IMR-90 (cell line): Measurements from ENCODE around the gene COQ8A. TPM values are rescaled to one million over a fixed set of nuclear protein-coding genes. Genes with fewer than 3 reads are reported as not detected.

Experiments used
- ATAC-seq: fragments of 200-7000 bp; cut with Tn5 transposase; 2 replicates; pipeline ENCODE4 v1.9.1; 2020; ENCODE audit warnings: low read depth, mild to moderate bottlenecking, moderate library complexity
- BruUV-seq: library from RNA; stranded (reverse); fragments of 400-500 nt; replicated peaks from 2 replicates; lab custom pipeline; 2021; lab: Mats Ljungman, UMichigan
- CTCF ChIA-PET: fragments of 300-600 bp; formaldehyde crosslinking; extraction: SDS; loops from one replicate; lab custom pipeline; 2021; ENCODE audit warnings: antibody characterized with exemption; lab: Yijun Ruan, JAX
- POLR2A ChIA-PET: fragments of 300-600 bp; sonication (Branson Sonifier 250); formaldehyde crosslinking; loops from one replicate; lab custom pipeline; 2022; ENCODE audit warnings: antibody characterized with exemption; ENCODE audit not compliant: unreplicated experiment; lab: Charles Lee
- DNase-seq: peaks from one replicate; pipeline ENCODE4 v3.0.0; 2013
- H2AFZ ChIP-seq: replicated peaks from 2 replicates; pipeline ENCODE3; 2013; ENCODE audit warnings: low read length, mild to moderate bottlenecking; ENCODE audit not compliant: poor library complexity
- H2AK5ac ChIP-seq: 2 replicates; pipeline ENCODE4 v1.6.1; 2013; ENCODE audit warnings: low read depth, low read length, inconsistent platforms
- H2AK9ac ChIP-seq: replicated peaks from 2 replicates; pipeline ENCODE3; 2013; ENCODE audit warnings: mild to moderate bottlenecking, low read depth, low read length, moderate library complexity; ENCODE audit not compliant: poor library complexity
- H2BK120ac ChIP-seq: 2 replicates; pipeline ENCODE4 v1.6.1; 2013; ENCODE audit warnings: low read depth, low read length, inconsistent platforms
- H2BK15ac ChIP-seq: 3 replicates; pipeline ENCODE4 v1.6.1; 2013; ENCODE audit warnings: low read depth, low read length, inconsistent platforms
- H2BK20ac ChIP-seq: 2 replicates; pipeline ENCODE4 v1.6.1; 2013; ENCODE audit warnings: low read depth, mild to moderate bottlenecking, inconsistent platforms, low read length, moderate library complexity
- H2BK5ac ChIP-seq: 2 replicates; pipeline ENCODE4 v1.6.1; 2013; ENCODE audit warnings: mild to moderate bottlenecking, low read depth, low read length, inconsistent platforms; ENCODE audit not compliant: poor library complexity, severe bottlenecking
- H3K14ac ChIP-seq: replicated peaks from 2 replicates; pipeline ENCODE4 v1.6.1; 2013; ENCODE audit warnings: low read depth, low read length, inconsistent platforms
- H3K18ac ChIP-seq: 2 replicates; pipeline ENCODE4 v1.6.1; 2013; ENCODE audit warnings: low read depth, low read length, control low read depth
- H3K23ac ChIP-seq: 2 replicates; pipeline ENCODE4 v1.6.1; 2013; ENCODE audit warnings: low read depth, low read length, inconsistent platforms
- H3K27ac ChIP-seq: 2 replicates; pipeline ENCODE4 v1.5.1; 2013; ENCODE audit warnings: mild to moderate bottlenecking, control low read depth, low read length; ENCODE audit not compliant: insufficient read depth
- H3K27me3 ChIP-seq: 2 replicates; pipeline ENCODE4 v1.6.1; 2013; ENCODE audit warnings: low read length; ENCODE audit not compliant: control insufficient read depth, insufficient read depth
- H3K36me3 ChIP-seq: 2 replicates; pipeline ENCODE4 v1.6.1; 2013; ENCODE audit warnings: low read length, mixed read lengths; ENCODE audit not compliant: control insufficient read depth, insufficient read depth
- H3K4ac ChIP-seq: 2 replicates; pipeline ENCODE4 v1.6.1; 2013; ENCODE audit warnings: low read depth, low read length, inconsistent platforms
- H3K4me1 ChIP-seq: 2 replicates; pipeline ENCODE4 v1.6.1; 2013; ENCODE audit warnings: low read length, mixed read lengths; ENCODE audit not compliant: control insufficient read depth, insufficient read depth
- H3K4me2 ChIP-seq: 2 replicates; pipeline ENCODE4 v1.6.1; 2013; ENCODE audit warnings: low read depth, mild to moderate bottlenecking, control low read depth, low read length, moderate library complexity
- H3K4me3 ChIP-seq: 2 replicates; pipeline ENCODE4 v1.5.1; 2013; ENCODE audit warnings: low read depth, mild to moderate bottlenecking, control low read depth, low read length, moderate library complexity; ENCODE audit not compliant: insufficient read depth
- H3K56ac ChIP-seq: 2 replicates; pipeline ENCODE4 v1.6.1; 2013; ENCODE audit warnings: low read length, inconsistent platforms; ENCODE audit not compliant: insufficient read depth; ENCODE audit errors: extremely low read depth
- H3K79me1 ChIP-seq, 2 experiments: 2 replicates each; pipeline ENCODE4 v1.6.1; 2013; ENCODE audit warnings: low read length in 2 of 2, inconsistent platforms in 1 of 2, low read depth in 1 of 2
- H3K9ac ChIP-seq: 2 replicates; pipeline ENCODE4 v1.6.1; 2013; ENCODE audit warnings: low read depth, low read length, control low read depth
- H3K9me1 ChIP-seq: 2 replicates; pipeline ENCODE4 v1.6.1; 2013; ENCODE audit warnings: low read length, inconsistent platforms; ENCODE audit not compliant: insufficient read depth
- H3K9me3 ChIP-seq: 2 replicates; pipeline ENCODE4 v1.6.1; 2013; ENCODE audit warnings: low read length; ENCODE audit not compliant: control insufficient read depth, insufficient read depth
- H4K20me1 ChIP-seq: 2 replicates; pipeline ENCODE4 v1.6.1; 2013; ENCODE audit warnings: low read length, inconsistent platforms; ENCODE audit not compliant: insufficient read depth
- H4K5ac ChIP-seq: 2 replicates; pipeline ENCODE4 v1.6.1; 2013; ENCODE audit warnings: mild to moderate bottlenecking, low read depth, low read length, control low read depth
- H4K8ac ChIP-seq, 2 experiments: 2 replicates each; pipeline ENCODE4 v1.6.1; 2013; ENCODE audit warnings: low read depth in 2 of 2, low read length in 2 of 2, control low read depth in 1 of 2, inconsistent platforms in 1 of 2
- H4K91ac ChIP-seq: 2 replicates; pipeline ENCODE4 v1.6.1; 2013; ENCODE audit warnings: low read depth, low read length, inconsistent platforms; ENCODE audit not compliant: insufficient read depth
- BHLHE40 ChIP-seq: fragments of 150-350 bp; IDR thresholded peaks from 2 replicates; pipeline ENCODE4 v1.6.1; 2016; ENCODE audit warnings: mild to moderate bottlenecking, low read depth, low read length
- CEBPB ChIP-seq: IDR thresholded peaks from 2 replicates; pipeline ENCODE4 v1.6.1; 2012; ENCODE audit warnings: low read depth, low read length, improper control_type of control experiment
- CTCF ChIP-seq: conservative IDR thresholded peaks from 2 replicates; pipeline ENCODE4 v1.5.1; 2012; ENCODE audit warnings: mild to moderate bottlenecking, low read depth, low read length, improper control_type of control experiment
- ELK1 ChIP-seq: fragments of 150-350 bp; IDR thresholded peaks from 2 replicates; pipeline ENCODE4 v1.6.1; 2016; ENCODE audit warnings: low read depth, mild to moderate bottlenecking, low read length, moderate library complexity, borderline replicate concordance
- FOS ChIP-seq: fragments of 150-350 bp; IDR thresholded peaks from 2 replicates; pipeline ENCODE4 v1.6.1; 2016; ENCODE audit warnings: low read depth, low read length
- MAFK ChIP-seq: IDR thresholded peaks from 2 replicates; pipeline ENCODE4 v1.6.1; 2012; ENCODE audit warnings: low read depth, low read length, improper control_type of control experiment
- MAZ ChIP-seq: IDR thresholded peaks from 2 replicates; pipeline ENCODE4 v1.6.1; 2012; ENCODE audit warnings: low read depth, mild to moderate bottlenecking, low read length, improper control_type of control experiment, moderate library complexity, borderline replicate concordance
- MXI1 ChIP-seq: IDR thresholded peaks from 2 replicates; pipeline ENCODE4 v1.6.1; 2012; ENCODE audit warnings: low read depth, mild to moderate bottlenecking, low read length, moderate library complexity, borderline replicate concordance
- NFE2L2 ChIP-seq: fragments of 150-350 bp; IDR thresholded peaks from 2 replicates; pipeline ENCODE4 v1.6.1; 2016; ENCODE audit warnings: low read depth, mild to moderate bottlenecking, low read length
- POLR2A ChIP-seq: IDR thresholded peaks from 2 replicates; pipeline ENCODE4 v1.6.1; 2012; ENCODE audit warnings: mild to moderate bottlenecking, low read depth, low read length
- RAD21 ChIP-seq: IDR thresholded peaks from 2 replicates; pipeline ENCODE4 v1.6.1; 2012; ENCODE audit warnings: low read length, improper control_type of control experiment
- RCOR1 ChIP-seq: IDR thresholded peaks from 2 replicates; pipeline ENCODE4 v1.6.1; 2012; ENCODE audit warnings: mild to moderate bottlenecking, low read length, improper control_type of control experiment; ENCODE audit not compliant: insufficient replicate concordance
- RFX5 ChIP-seq: IDR thresholded peaks from 2 replicates; pipeline ENCODE4 v1.8.0; 2012; ENCODE audit warnings: low read depth, mild to moderate bottlenecking, low read length, moderate library complexity
- SMC3 ChIP-seq: fragments of 150-350 bp; IDR thresholded peaks from 2 replicates; pipeline ENCODE4 v1.6.1; 2016; ENCODE audit warnings: low read depth, mild to moderate bottlenecking, antibody characterized with exemption, low read length, moderate library complexity
- USF2 ChIP-seq: fragments of 150-350 bp; IDR thresholded peaks from 2 replicates; pipeline ENCODE4 v1.6.1; 2017; ENCODE audit warnings: mild to moderate bottlenecking, antibody characterized with exemption, low read length, low read depth
- WGBS, 2 experiments: methylation state at CpG; one replicate each; pipeline versions ENCODE4 v1.1.5 to v1.1.7; 2013; ENCODE audit warnings: missing lambda C conversion rate in 2 of 2; ENCODE audit not compliant: insufficient read length in 1 of 2; ENCODE audit errors: extremely low coverage in 2 of 2; 5-methylcytosine and 5-hydroxymethylcytosine counted together
- dilution Hi-C: fragments of 300-500 bp; cut with HindIII; formaldehyde crosslinking; loops from one replicate; pipeline ENCODE4 v1.14.3; 2018; ENCODE audit warnings: low sequenced_read_pairs; ENCODE audit not compliant: unreplicated experiment
- in situ Hi-C: fragments of 300-500 bp; cut with MboI; formaldehyde crosslinking; loops from 3 replicates; pipeline ENCODE4 v1.14.3; 2019; ENCODE audit warnings: low sequenced_read_pairs, inconsistent platforms, mixed read lengths
- intact Hi-C: fragments of 100-400 bp; cut with micrococcal nuclease; formaldehyde crosslinking; loops from 2 replicates; pipeline ENCODE4 v1.10.0; 2022
- polyA plus RNA-seq, 3 experiments: library from polyadenylated mRNA; depleted of rRNA; stranded (reverse); fragments of >200 nt; gene quantifications; 2 replicates each; pipeline ENCODE4 v1.2.3, GENCODE V29; 2012; ENCODE audit warnings: low replicate concordance in 1 of 3
- total RNA-seq: library from RNA; depleted of rRNA; stranded (reverse); fragments of >200 nt; gene quantifications from 2 replicates; pipeline ENCODE4 v1.2.3, GENCODE V29; 2012

The COQ8A gene
- total and polyA plus RNA-seq, 2 of the 4 experiments (the other 2 are of a cell fraction), result 3.8 to 6.1 TPM

- no TSS peak for BruUV-seq
- DNase-seq, result no peak
- H3K4me3 ChIP-seq, result no peak overlapping the region
- no peak overlapping the region for H3K27ac ChIP-seq
- H3K4me2 ChIP-seq, result no peak overlapping the region
- H3K14ac ChIP-seq, result no peak overlapping the region
- H3K9me1 ChIP-seq, result no peaks in the 10 kb centered on the region
- peaks cover 1% of the 10 kb centered on the region; the same call in 1 of the 2 replicates for H3K36me3 ChIP-seq
- intact Hi-C loops (loop anchor here (10.0 kb wide), 1 partner anchor 60 kb away; no protein-coding TSS in a partner anchor), dilution Hi-C loops (no loop called here), in situ Hi-C loops (no loop called here)
- H3K27me3 ChIP-seq, result no peaks in the 10 kb centered on the region
- no peak overlapping the region for H2AFZ ChIP-seq
- no peak overlapping the region for H4K91ac ChIP-seq
- no peak overlapping the region for H2BK20ac ChIP-seq
- no peak overlapping the region for H4K8ac ChIP-seq
- H2AK5ac ChIP-seq, result no peak overlapping the region
- H2BK15ac ChIP-seq, result no peak overlapping the region
- no peak overlapping the region for H3K18ac ChIP-seq
- no peak overlapping the region for H3K23ac ChIP-seq
- H3K9ac ChIP-seq, result no peak overlapping the region
- H3K56ac ChIP-seq, result no peak overlapping the region
- H3K4ac ChIP-seq, result no peak overlapping the region
- H4K5ac ChIP-seq, result no peak overlapping the region
- H4K20me1 ChIP-seq, result no peaks in the 10 kb centered on the region
- no peak overlapping the region for H2AK9ac ChIP-seq
- H3K4me1 ChIP-seq, result no peaks in the 10 kb centered on the region
- no peak overlapping the region for H2BK120ac ChIP-seq
- ATAC-seq, result no peak
- H2BK5ac ChIP-seq, result no peak overlapping the region
- POLR2A ChIA-PET, result no interaction called here
- CTCF ChIA-PET, result no interaction called here
- 0 out of 2 replicates have a peak, but pooled peaks cover 1% of the 10 kb centered on the region for H3K9me3 ChIP-seq
- H3K79me1 ChIP-seq, result no peaks in the 10 kb centered on the region
- WGBS, 2 experiments, result 89% methylated on average over 16 of the region's 29 CpGs; no CpG with 5 or more reads in 1 of the 2 experiments
- TF ChIP-seq CTCF (no peak), RFX5 (no peak), MXI1 (no peak), MAFK (no peak), FOS (no peak), RAD21 (no peak), CEBPB (no peak), SMC3 (no peak), POLR2A (no peak), USF2 (no peak), MAZ (no peak), BHLHE40 (no peak), ELK1 (no peak), NFE2L2 (no peak), RCOR1 (no peak)
Measured at GRCh38 chr1:226964611-226965486, 24.8 kb downstream of the COQ8A start.
